Neural cell (in vitro differentiated cells): Measurements from ENCODE around the gene SHROOM4. TPM values are rescaled to one million over a fixed set of nuclear protein-coding genes. Genes with fewer than 3 reads are reported as not detected.

Experiments
- H2AFZ ChIP-seq: fragments of 200-600, 300-800 bp; sonication (generic), shearing (Covaris generic); 2 replicates; pipeline ENCODE4 v1.6.0; 2014; ENCODE audit warnings: low read depth, mild to moderate bottlenecking, antibody characterized with exemption, low read length, moderate library complexity
- H3F3A ChIP-seq: fragments of 200-600 bp; shearing (Covaris generic); 2 replicates; pipeline ENCODE4 v1.6.1; 2016; ENCODE audit warnings: mild to moderate bottlenecking, moderate library complexity, mixed read lengths, antibody characterized with exemption, low read length; ENCODE audit not compliant: insufficient read depth, poor library complexity, severe bottlenecking
- H3K27ac ChIP-seq: fragments of 200-600, 300-800 bp; sonication (generic), shearing (Covaris generic); 2 replicates; pipeline ENCODE4 v1.5.1; 2014; ENCODE audit warnings: mild to moderate bottlenecking, low read length, moderate library complexity
- H3K27me3 ChIP-seq: fragments of 300-800, 200-600 bp; sonication (generic), shearing (Covaris generic); 2 replicates; pipeline ENCODE4 v1.6.0; 2014; ENCODE audit warnings: mild to moderate bottlenecking, low read depth, low read length, moderate library complexity; ENCODE audit not compliant: insufficient read depth
- H3K36me3 ChIP-seq: fragments of 300-800, 200-600 bp; sonication (generic), shearing (Covaris generic); 2 replicates; pipeline ENCODE4 v1.5.1; 2014; ENCODE audit warnings: mild to moderate bottlenecking, antibody characterized with exemption, low read length, moderate library complexity; ENCODE audit not compliant: insufficient read depth
- H3K4me2 ChIP-seq: fragments of 300-800, 200-600 bp; sonication (generic), shearing (Covaris generic); 2 replicates; pipeline ENCODE4 v1.6.0; 2014; ENCODE audit warnings: mild to moderate bottlenecking, low read length
- H3K4me3 ChIP-seq: fragments of 300-800, 200-600 bp; sonication (generic), shearing (Covaris generic); 2 replicates; pipeline ENCODE4 v1.5.1; 2014; ENCODE audit warnings: mild to moderate bottlenecking, low read length, moderate library complexity
- H3K79me2 ChIP-seq: fragments of 200-600 bp; shearing (Covaris generic); replicated peaks from 2 replicates; pipeline ENCODE4 v1.6.0; 2014; ENCODE audit warnings: mild to moderate bottlenecking, low read length, moderate library complexity; ENCODE audit not compliant: insufficient read depth
- H3K9ac ChIP-seq: fragments of 300-800, 200-600 bp; sonication (generic), shearing (Covaris generic); 2 replicates; pipeline ENCODE4 v1.6.1; 2016; ENCODE audit warnings: mild to moderate bottlenecking, low read length, mixed read lengths
- H3K9me2 ChIP-seq: fragments of 200-600 bp; shearing (Covaris generic); 2 replicates; pipeline ENCODE4 v1.6.1; 2016; ENCODE audit warnings: mild to moderate bottlenecking, low read length, mixed read lengths; ENCODE audit not compliant: insufficient read depth
- H3K9me3 ChIP-seq: fragments of 200-600, 300-800 bp; sonication (generic), shearing (Covaris generic); 2 replicates; pipeline ENCODE4 v1.6.1; 2016; ENCODE audit warnings: mild to moderate bottlenecking, mixed run types, low read length, moderate library complexity, mixed read lengths
- H4K20me1 ChIP-seq: fragments of 200-600 bp; shearing (Covaris generic); 2 replicates; pipeline ENCODE4 v1.6.1; 2016; ENCODE audit warnings: mild to moderate bottlenecking, mixed run types; ENCODE audit not compliant: insufficient read depth
- EP300 ChIP-seq: fragments of 450-650 bp; conservative IDR thresholded peaks from 2 replicates; pipeline ENCODE4 v1.6.1; 2014; ENCODE audit warnings: antibody characterized with exemption, mild to moderate bottlenecking, moderate library complexity; ENCODE audit not compliant: poor library complexity, severe bottlenecking
- EZH2 ChIP-seq: fragments of 200-600, 300-800 bp; shearing (Covaris generic), sonication (generic); IDR thresholded peaks from 2 replicates; pipeline ENCODE4 v1.6.1; 2014; ENCODE audit warnings: antibody characterized with exemption, low read length, borderline replicate concordance, mild to moderate bottlenecking; ENCODE audit not compliant: insufficient read depth, poor library complexity, severe bottlenecking
- POLR2AphosphoS5 ChIP-seq: IDR thresholded peaks from 2 replicates; pipeline ENCODE4 v1.6.1; 2012
- RAD21 ChIP-seq: fragments of 450-650 bp; conservative IDR thresholded peaks from 2 replicates; pipeline ENCODE4 v1.6.1; 2014; ENCODE audit warnings: antibody characterized with exemption, mild to moderate bottlenecking, moderate library complexity
- SMC3 ChIP-seq: fragments of 450-650 bp; conservative IDR thresholded peaks from 2 replicates; pipeline ENCODE4 v1.6.1; 2014; ENCODE audit warnings: antibody characterized with exemption, mild to moderate bottlenecking, moderate library complexity; ENCODE audit not compliant: poor library complexity
- TAF1 ChIP-seq: IDR thresholded peaks from 2 replicates; pipeline ENCODE4 v1.6.1; 2012; ENCODE audit warnings: low read depth
- polyA minus RNA-seq: library from RNA; depleted of rRNA, polyadenylated mRNA; stranded (reverse); fragments of >200 nt; gene quantifications from 2 replicates; pipeline ENCODE4 v1.2.3, GENCODE V29; 2014
- polyA plus RNA-seq: library from polyadenylated mRNA; depleted of rRNA; stranded (reverse); fragments of >200 nt; gene quantifications from 2 replicates; pipeline ENCODE4 v1.2.3, GENCODE V29; 2014
- TF ChIP-seq, protein P1 (sequence below): fragments of 450-650 bp; IDR thresholded peaks from 2 replicates; pipeline ENCODE4 v1.5.1; 2014; ENCODE audit warnings: antibody characterized with exemption, mild to moderate bottlenecking, moderate library complexity; ENCODE audit not compliant: poor library complexity, severe bottlenecking
- TF ChIP-seq, protein P2 (sequence below): IDR thresholded peaks from 2 replicates; pipeline ENCODE4 v1.6.1; 2012; ENCODE audit warnings: borderline replicate concordance

SHROOM4 gene, protein sequence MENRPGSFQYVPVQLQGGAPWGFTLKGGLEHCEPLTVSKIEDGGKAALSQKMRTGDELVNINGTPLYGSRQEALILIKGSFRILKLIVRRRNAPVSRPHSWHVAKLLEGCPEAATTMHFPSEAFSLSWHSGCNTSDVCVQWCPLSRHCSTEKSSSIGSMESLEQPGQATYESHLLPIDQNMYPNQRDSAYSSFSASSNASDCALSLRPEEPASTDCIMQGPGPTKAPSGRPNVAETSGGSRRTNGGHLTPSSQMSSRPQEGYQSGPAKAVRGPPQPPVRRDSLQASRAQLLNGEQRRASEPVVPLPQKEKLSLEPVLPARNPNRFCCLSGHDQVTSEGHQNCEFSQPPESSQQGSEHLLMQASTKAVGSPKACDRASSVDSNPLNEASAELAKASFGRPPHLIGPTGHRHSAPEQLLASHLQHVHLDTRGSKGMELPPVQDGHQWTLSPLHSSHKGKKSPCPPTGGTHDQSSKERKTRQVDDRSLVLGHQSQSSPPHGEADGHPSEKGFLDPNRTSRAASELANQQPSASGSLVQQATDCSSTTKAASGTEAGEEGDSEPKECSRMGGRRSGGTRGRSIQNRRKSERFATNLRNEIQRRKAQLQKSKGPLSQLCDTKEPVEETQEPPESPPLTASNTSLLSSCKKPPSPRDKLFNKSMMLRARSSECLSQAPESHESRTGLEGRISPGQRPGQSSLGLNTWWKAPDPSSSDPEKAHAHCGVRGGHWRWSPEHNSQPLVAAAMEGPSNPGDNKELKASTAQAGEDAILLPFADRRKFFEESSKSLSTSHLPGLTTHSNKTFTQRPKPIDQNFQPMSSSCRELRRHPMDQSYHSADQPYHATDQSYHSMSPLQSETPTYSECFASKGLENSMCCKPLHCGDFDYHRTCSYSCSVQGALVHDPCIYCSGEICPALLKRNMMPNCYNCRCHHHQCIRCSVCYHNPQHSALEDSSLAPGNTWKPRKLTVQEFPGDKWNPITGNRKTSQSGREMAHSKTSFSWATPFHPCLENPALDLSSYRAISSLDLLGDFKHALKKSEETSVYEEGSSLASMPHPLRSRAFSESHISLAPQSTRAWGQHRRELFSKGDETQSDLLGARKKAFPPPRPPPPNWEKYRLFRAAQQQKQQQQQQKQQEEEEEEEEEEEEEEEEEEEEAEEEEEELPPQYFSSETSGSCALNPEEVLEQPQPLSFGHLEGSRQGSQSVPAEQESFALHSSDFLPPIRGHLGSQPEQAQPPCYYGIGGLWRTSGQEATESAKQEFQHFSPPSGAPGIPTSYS (N-terminal part only)
- 1.4 and 2.6 TPM in 2 replicates for polyA plus RNA-seq
- 6.8 and 8.3 TPM in 2 replicates for polyA minus RNA-seq

DNA sequence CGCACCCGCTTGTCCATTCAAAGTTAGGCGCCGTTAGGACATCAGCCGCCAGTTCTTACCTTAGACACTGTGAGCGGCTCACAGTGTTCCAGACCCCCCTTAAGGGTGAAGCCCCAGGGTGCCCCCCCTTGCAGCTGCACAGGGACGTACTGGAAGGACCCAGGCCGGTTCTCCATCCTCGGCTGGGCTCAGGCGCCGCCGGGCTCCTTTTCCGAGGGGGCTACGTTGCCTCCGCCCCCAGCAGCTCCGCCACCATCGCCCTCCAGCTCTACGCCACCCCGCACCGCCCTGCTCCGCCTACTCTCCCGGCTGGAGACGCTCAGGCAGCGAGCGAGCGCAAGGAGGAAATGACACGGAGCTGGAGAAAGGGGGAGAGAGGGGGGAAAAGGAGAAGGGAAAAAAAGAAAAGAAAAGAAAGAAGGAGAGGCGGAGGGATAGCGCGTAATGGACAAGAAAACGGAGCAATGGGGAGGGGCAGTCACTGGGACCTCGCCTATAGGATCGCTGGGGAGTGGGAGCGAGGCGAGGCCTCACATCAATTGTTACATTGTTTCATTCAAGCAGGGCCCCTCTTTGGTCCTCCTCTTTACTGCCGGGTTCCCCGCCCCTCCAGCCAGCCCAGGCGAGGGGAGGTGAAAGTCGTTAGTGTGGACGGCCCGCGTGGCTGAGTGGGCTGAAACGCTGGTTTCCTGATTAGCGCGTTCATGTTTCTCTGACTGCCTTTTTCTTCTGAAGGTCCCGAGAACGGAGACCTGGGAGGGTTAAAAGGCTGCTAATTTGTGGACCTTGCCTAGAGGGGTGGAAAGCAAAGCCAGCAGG, at the start of gene SHROOM4:
SHROOM4 (minus strand) TSS at position 352 of the 819 bp plus-strand sequence; CDS start at position 176, 176 bp downstream.
- H3K9ac ChIP-seq: peak within 1 kb of the TSS; percentile 64
- peak within 1 kb of the TSS; percentile 51 for H3K27ac ChIP-seq

DNA sequence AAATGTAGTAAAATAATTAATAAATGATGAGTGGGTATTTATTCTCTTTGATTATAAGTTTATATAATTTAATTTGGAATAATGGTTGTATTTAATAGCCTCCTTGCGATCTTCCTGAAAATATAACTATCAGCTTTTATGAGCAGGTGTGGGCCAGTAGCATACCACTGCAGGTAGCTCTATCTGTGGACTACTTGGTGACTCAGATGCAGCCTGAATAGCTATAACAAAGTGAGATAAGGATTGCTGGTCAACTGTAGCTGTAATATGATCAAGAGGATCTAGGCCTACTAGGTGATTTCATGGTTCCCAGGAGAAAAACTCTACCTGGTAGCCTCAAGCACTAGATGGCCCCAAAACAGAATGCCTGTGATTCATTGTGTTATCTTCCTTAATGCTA, 49.5 kb upstream of the SHROOM4 start:
- H3K36me3 ChIP-seq: no peaks in the 10 kb centered on the region
- H3K79me2 ChIP-seq: no peaks in the 10 kb centered on the region
- H3K27me3 ChIP-seq: no peaks in the 10 kb centered on the region
- TF ChIP-seq POLR2AphosphoS5 (no peak), TAF1 (no peak), EP300 (no peak), EZH2 (no peak), RAD21 (no peak), SMC3 (no peak)
- TF ChIP-seq, protein P1, sequence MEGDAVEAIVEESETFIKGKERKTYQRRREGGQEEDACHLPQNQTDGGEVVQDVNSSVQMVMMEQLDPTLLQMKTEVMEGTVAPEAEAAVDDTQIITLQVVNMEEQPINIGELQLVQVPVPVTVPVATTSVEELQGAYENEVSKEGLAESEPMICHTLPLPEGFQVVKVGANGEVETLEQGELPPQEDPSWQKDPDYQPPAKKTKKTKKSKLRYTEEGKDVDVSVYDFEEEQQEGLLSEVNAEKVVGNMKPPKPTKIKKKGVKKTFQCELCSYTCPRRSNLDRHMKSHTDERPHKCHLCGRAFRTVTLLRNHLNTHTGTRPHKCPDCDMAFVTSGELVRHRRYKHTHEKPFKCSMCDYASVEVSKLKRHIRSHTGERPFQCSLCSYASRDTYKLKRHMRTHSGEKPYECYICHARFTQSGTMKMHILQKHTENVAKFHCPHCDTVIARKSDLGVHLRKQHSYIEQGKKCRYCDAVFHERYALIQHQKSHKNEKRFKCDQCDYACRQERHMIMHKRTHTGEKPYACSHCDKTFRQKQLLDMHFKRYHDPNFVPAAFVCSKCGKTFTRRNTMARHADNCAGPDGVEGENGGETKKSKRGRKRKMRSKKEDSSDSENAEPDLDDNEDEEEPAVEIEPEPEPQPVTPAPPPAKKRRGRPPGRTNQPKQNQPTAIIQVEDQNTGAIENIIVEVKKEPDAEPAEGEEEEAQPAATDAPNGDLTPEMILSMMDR: no peak
- no peak overlapping the region for H2AFZ ChIP-seq
- H3F3A ChIP-seq: no peaks in the 10 kb centered on the region
- H3K4me3 ChIP-seq: no peak overlapping the region
- no peak overlapping the region for H3K9ac ChIP-seq
- no peak overlapping the region for H3K27ac ChIP-seq
- H4K20me1 ChIP-seq: no peaks in the 10 kb centered on the region
- no peaks in the 10 kb centered on the region for H3K9me3 ChIP-seq
- H3K9me2 ChIP-seq: no peaks in the 10 kb centered on the region
- no peak overlapping the region for H3K4me2 ChIP-seq

More for the DNA sequence above, at the start of gene SHROOM4:
- Histone ChIP-seq H3F3A (no peaks in the 10 kb centered on the region), H4K20me1 (no peaks in the 10 kb centered on the region), H3K36me3 (no peaks in the 10 kb centered on the region), H2AFZ (peak within 1 kb of the TSS; percentile 8), H3K9me3 (no peaks in the 10 kb centered on the region), H3K4me3 (peak within 1 kb of the TSS; percentile 75), H3K27me3 (no peaks in the 10 kb centered on the region), H3K79me2 (no peaks in the 10 kb centered on the region), H3K9me2 (no peaks in the 10 kb centered on the region), H3K4me2 (no peak within 1 kb of the TSS)
- TF ChIP-seq RAD21 (no peak), POLR2AphosphoS5 (peak; percentile 43)
- TF ChIP-seq, protein P2, sequence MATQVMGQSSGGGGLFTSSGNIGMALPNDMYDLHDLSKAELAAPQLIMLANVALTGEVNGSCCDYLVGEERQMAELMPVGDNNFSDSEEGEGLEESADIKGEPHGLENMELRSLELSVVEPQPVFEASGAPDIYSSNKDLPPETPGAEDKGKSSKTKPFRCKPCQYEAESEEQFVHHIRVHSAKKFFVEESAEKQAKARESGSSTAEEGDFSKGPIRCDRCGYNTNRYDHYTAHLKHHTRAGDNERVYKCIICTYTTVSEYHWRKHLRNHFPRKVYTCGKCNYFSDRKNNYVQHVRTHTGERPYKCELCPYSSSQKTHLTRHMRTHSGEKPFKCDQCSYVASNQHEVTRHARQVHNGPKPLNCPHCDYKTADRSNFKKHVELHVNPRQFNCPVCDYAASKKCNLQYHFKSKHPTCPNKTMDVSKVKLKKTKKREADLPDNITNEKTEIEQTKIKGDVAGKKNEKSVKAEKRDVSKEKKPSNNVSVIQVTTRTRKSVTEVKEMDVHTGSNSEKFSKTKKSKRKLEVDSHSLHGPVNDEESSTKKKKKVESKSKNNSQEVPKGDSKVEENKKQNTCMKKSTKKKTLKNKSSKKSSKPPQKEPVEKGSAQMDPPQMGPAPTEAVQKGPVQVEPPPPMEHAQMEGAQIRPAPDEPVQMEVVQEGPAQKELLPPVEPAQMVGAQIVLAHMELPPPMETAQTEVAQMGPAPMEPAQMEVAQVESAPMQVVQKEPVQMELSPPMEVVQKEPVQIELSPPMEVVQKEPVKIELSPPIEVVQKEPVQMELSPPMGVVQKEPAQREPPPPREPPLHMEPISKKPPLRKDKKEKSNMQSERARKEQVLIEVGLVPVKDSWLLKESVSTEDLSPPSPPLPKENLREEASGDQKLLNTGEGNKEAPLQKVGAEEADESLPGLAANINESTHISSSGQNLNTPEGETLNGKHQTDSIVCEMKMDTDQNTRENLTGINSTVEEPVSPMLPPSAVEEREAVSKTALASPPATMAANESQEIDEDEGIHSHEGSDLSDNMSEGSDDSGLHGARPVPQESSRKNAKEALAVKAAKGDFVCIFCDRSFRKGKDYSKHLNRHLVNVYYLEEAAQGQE: peak; percentile 13
